ENCODE results near the gene SUGCT.

- TF ChIP-seq CTCF (IDR thresholded peaks at IDR 0.05) (no peak), ZBTB43 (CRISPR knock-in tag; IDR thresholded peaks at IDR 0.05) (no peak)
These were observed 336.0 kb downstream of the SUGCT start for GRCh38 chr7:40470817-40471216.
